HG02852 (cell line): ENCODE measurements around the gene TMEM170A.

ENCODE experiments used
- ATAC-seq: cut with Tn5 transposase; IDR thresholded peaks from one replicate; pipeline ENCODE4 v1.9.1; 2021; ENCODE audit warnings: mild to moderate bottlenecking, moderate library complexity; ENCODE audit not compliant: unreplicated experiment

TMEM170A gene

DNA sequence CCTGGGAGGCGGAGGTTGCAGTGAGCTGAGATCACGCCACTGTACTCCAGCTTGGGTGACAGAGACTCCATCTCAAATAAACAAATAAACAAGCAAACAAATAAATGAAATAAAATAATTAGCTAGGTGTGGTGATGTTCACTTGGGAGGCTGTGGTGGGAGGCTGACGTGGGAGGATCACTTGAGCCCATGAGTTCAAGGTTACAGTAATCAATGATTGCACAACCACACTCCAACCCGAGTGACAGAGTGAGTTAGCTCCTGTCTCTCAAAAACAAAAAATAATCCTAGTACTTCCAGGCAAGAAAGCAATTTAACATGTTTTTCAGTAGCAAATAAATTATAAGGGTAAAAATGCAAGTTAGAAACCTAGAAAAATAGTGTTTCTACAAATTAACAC lies 57.5 kb downstream of the TMEM170A start:
- no peak for ATAC-seq

DNA sequence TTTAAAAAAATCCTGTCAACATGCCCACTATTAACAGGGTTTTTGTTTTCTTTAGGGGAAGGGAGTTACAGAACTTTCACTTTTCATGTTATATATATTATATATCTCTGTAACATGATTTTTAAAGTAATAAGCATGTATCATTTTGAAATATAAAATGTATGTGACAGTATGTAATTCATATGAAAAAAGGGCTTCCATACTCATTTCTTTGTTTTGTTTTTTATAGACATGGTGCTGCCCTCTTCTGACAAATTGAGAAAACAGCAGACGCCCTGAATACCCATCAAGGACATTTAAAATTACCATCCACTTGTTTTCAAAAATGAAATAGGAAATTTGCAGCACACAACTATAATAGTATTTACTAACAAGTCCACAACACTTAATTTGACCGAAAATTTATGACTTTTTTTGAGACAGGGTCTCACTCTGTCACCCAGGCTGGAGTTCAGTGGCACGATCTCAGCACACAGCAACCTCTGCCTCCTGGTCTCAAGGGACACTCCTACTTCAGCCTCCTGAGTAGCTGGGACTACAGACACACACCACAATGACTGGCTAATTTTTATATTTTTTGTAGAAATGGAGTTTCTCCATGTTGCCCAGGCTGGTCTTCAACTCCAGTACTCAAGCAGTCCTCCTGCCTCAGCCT lies 61.5 kb downstream of the TMEM170A start:
- ATAC-seq, result no peak

- no peak for ATAC-seq
Measured at GRCh38 chr16:75402159-75402820, 62.2 kb downstream of the TMEM170A start.

GRCh38 chr16:75401691-75402090 lies 62.8 kb downstream of the TMEM170A start:
- no peak for ATAC-seq

- no peak for ATAC-seq
Measured at GRCh38 chr16:75398333-75398732, 66.2 kb downstream of the TMEM170A start.

DNA sequence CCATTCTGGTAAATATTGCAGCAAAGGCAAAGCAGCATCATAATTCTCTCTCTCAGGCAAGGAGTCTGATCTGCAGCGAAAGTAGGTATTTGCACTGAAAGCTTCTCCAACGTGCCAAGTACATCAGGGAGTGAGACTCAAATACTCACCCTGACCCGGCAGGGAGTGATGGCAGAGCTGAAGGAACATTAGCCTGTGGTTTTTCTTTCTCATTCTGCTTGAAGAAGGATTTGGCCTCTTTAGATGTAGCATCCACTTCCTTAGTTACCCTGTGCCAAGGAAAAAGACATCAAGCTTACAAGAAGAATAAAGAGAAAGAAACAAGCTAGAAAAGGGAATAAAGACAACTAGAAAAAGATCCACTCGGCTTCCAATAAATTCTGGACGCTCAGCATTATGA lies 69.5 kb downstream of the TMEM170A start:
- ATAC-seq, result no peak
